Bone marrow (tissue), 2 donors: ENCODE measurements around the gene RCCD1.
A peak's percentile ranks its signal among the peaks of the same experiment; 100 is the strongest.

Experiments
- DNase-seq, 2 donors: peaks; one replicate each; lab custom pipeline; 2025; lab: John Stamatoyannopoulos, UW

The RCCD1 gene

GRCh38 chr15:90966262-90966661, 11.6 kb downstream of the RCCD1 start:
- no peak for DNase-seq

DNA sequence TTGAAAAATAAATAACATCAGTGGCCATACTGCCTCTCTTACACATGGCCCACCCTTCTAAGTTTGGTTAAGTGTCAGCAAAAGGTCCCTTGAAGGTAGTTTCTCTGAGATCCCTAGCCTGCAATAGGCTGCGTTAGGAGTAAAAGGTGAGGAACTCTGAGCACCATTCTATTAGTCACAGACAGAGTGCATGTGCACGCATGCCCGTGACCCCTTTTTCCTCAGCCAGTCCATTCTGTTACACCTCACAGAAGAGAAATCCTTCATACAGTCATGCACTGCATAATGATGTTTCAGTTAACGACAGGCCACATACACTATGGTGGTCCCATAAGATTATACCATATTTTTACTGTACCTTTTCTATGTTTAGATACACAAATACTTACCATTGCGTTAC, 12.5 kb downstream of the RCCD1 start:
- DNase-seq = no peak

- no peak for DNase-seq
These were observed 13.8 kb downstream of the RCCD1 start for GRCh38 chr15:90968434-90968833.

DNA sequence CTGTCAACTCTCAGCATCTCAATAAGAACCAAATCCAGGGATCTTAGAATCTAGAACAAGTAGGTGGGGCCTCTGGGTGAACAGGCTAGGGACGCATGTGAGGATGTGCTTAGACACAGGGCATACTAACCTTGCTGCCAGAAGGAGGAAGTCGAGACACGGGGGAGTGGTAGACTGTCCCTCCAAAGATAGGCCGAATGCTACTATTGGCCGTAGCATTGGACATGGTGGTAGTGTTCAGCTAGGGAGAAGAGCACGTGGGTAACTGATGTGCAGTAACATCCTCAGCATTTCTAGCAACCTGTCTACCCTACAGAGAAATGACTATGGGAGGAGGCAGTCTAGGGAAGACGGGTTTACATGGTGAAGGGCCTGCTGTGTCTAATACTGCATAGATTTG, 15.6 kb downstream of the RCCD1 start:
- no peak for DNase-seq

DNA sequence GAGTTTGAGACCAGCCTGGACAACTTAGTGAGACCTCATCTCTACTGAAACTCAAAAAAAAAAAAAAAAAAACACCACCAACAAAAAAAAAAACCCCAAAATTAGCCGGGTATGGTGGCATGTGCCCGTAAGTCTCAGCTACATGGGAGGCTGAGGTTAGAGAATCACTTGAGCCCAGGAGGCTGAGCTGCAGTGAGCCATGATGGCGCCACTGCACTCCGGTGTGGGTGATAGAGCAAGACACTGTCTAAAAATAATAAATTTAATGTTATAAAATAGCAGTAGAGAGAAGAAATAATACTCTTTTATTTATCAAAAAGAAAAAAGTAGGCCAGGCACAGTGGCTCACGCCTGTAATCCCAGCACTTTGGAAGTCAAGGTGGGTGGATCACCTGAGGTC, 17.4 kb downstream of the RCCD1 start:
- DNase-seq = no peak

- DNase-seq = no peak
These were observed 19.5 kb downstream of the RCCD1 start for GRCh38 chr15:90974216-90974615.

- no peak for DNase-seq
These were observed 24.9 kb downstream of the RCCD1 start for GRCh38 chr15:90979582-90979981.

DNA sequence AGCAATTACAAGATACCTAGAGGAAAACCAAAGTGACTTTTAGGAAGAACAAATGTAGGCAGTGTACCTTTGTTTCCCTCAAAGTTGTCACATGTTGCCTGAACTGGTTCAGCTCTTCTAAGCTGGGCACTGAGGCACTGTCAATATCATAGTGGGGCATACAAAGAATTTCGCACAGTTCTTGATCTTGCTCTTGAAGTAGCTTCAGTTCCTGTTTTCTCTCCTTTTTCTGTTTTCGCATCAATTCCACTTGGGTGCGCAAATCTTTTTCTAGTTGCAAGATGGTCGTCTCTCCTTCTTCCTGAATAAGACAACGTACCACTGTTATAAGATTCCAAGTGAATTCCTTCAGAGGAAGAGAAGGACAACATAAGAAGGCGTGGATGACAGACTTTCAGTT, 27.0 kb downstream of the RCCD1 start:
- DNase-seq = no peak

- DNase-seq = peak in 1 of 2 donors; percentile 34
These were observed 27.5 kb downstream of the RCCD1 start for GRCh38 chr15:90982135-90982534.

- no peak for DNase-seq
These were observed 32.3 kb downstream of the RCCD1 start for GRCh38 chr15:90986790-90987507.

DNA sequence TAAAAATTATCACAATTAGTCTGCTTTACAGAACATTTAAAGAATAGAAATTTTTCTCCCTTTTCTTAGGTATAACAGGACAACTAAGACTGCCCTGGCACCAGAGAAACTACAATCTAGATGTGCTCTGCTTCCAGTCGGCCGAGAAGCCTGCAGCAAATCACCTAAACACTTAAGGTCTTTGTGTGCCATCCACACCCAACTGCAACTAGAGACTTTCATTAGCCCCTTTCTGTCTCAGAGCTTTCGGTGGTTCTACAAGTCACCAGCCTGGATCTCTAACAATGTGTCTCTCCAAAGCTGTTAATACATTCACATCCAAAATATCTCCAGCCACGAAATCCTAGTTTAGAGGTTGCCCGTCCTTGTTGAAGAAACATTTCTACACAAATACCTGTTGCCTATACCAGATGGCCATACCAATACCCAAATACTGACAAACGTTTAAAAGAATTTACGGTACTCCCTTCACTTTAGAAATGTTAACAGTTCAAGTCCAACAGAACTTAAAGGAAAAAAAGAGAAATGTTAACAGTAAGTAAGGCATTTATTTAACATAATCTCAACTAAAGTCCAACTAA, 33.0 kb downstream of the RCCD1 start:
- no peak for DNase-seq

GRCh38 chr15:90988296-90988695, 33.6 kb downstream of the RCCD1 start:
- no peak for DNase-seq

DNA sequence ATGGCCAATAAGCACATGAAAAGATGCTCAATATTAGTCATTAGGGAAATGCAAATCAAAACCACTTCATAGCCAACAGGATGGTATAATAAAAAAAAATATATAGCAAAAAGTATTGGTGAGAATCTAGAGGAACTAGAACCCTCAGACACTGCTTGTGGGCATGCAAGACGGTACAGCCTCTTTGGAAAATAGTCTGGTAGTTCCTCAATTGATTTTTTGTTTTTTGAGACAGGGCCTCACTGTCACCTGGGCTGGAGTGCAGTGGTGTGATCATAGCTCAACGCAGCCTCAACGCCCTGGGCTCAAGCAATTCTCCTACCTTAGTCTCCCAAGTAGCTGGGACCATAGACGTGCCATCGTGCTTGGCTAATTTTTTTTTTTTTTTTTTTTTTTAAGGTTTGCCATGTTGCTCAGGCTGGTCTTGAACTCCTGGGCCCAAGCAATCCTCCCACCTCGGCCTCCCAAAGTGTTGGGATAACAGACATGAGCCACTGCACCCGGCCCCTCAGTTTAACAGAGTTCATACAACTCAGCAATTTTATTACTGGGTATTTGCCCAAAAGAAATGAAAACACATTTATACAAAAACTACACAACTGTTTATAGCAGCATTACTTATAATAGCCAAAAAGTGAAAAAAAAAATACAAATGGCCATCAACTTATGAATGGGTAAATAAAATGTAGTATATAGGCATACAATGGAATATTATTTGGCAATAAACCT, 34.5 kb downstream of the RCCD1 start:
- DNase-seq = peak in 1 of 2 donors; percentile 15

DNA sequence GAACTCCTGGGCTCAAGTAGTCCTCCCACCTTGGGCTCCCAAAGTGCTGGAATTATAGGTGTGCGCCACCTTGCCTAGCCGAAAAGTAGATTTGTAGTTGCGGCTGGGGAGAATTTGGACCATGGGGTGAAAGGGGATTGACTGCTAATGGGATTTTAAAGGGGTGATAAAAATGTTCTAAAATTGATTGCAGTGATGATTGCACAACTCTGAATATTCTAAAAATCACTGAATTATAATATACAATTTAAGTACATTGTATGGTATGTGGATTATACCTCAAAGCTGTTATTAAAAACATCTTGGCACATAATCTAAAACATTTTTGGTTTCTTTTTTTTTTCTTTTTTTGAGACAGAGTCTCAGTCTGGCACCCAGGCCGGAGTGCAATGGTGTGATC, 35.8 kb downstream of the RCCD1 start:
- no peak for DNase-seq

- no peak for DNase-seq
These were observed 37.1 kb downstream of the RCCD1 start for GRCh38 chr15:90991587-90992285.

GRCh38 chr15:90994059-90994416, 39.4 kb downstream of the RCCD1 start:
- no peak for DNase-seq

GRCh38 chr15:90994417-90995311, 40.0 kb downstream of the RCCD1 start, which contains the start of gene PRC1:
PRC1 (minus strand) TSS chr15:90994535; CDS start chr15:90994417, 118 bp downstream.
- peak; percentile 90 to 93 for DNase-seq

DNA sequence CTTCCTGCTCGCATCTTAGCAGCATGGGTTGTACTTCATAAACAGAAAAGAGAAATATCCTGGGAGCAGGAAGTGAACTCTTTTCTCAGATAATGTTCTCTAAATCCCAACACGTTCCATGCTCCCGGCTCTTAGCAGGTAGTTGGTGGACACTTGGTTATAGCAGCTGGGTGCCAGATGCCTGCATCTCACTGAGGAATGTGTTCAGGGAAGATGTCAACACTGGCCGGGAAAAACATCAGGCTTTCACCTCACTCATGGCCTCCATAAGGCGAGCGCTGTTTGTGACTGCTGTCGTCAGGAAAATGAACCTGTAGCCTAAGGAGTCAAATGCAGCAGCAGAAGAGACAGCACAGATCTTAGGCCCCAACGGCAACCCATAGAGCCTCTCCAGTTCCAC, 44.1 kb downstream of the RCCD1 start:
- DNase-seq = no peak

DNA sequence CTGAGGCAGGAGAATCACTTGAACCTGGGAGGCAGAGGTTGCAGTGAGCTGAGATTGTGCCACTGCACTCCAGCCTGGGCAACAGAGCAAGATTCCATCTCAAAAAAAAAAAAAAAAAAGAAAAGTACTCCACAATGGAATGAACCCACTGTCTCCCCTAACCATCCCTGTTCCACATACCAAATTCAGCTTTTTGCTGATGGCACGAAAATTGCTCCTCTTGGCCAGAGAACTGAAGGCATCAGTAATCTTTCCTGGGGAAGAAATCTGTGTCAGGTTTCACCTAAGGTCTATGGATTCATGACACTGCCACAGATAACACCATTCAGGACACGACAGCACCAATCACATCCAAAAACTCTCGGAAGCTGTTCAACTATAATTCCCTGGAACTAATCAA, 46.5 kb downstream of the RCCD1 start:
- no peak for DNase-seq

GRCh38 chr15:91007266-91007665, 52.6 kb downstream of the RCCD1 start:
- DNase-seq = no peak
